ENCODE results near the gene HTT-AS.

HTT-AS gene

GRCh38 chr4:3025881-3026280 is 48.5 kb downstream of the HTT-AS start:
- no peak for DNase-seq

- DNase-seq, result no peak
Measured at GRCh38 chr4:3022651-3023050, 51.7 kb downstream of the HTT-AS start.

- DNase-seq, result no peak
Measured at GRCh38 chr4:3022112-3022511, 52.2 kb downstream of the HTT-AS start.

GRCh38 chr4:3021627-3022026 is 52.7 kb downstream of the HTT-AS start:
- DNase-seq, result no peak

- no peak for DNase-seq
Measured at GRCh38 chr4:3021127-3021526, 53.2 kb downstream of the HTT-AS start.

- no peak for DNase-seq
Measured at GRCh38 chr4:3019145-3019846, 55.0 kb downstream of the HTT-AS start.

- DNase-seq, result no peak
Measured at GRCh38 chr4:3017504-3017903, 56.8 kb downstream of the HTT-AS start.

- no peak for DNase-seq
Measured at GRCh38 chr4:3016961-3017360, 57.4 kb downstream of the HTT-AS start.

GRCh38 chr4:3013839-3014350 is 60.4 kb downstream of the HTT-AS start:
- no peak for DNase-seq

All from activated CD8-positive, alpha-beta memory T cell treated with anti-CD3 and anti-CD28 coated beads, Interleukin-2, amount 50 U/mL, for 48 hours (primary cell).